Measurements from ENCODE around the gene PTPRC. TPM values are rescaled to one million over a fixed set of nuclear protein-coding genes. Genes with fewer than 3 reads are reported as not detected.

PTPRC gene
- polyA plus RNA-seq, 1 donor = 4.6 TPM

Other genes with a start within 250 kb of the PTPRC start
- gene ATP6V1G3, start 98.4 kb upstream of the PTPRC start, polyA plus RNA-seq (ENCODE audit: insufficient read length) = 3.2 TPM